ENCODE results near the gene AKR1B1.

DNA sequence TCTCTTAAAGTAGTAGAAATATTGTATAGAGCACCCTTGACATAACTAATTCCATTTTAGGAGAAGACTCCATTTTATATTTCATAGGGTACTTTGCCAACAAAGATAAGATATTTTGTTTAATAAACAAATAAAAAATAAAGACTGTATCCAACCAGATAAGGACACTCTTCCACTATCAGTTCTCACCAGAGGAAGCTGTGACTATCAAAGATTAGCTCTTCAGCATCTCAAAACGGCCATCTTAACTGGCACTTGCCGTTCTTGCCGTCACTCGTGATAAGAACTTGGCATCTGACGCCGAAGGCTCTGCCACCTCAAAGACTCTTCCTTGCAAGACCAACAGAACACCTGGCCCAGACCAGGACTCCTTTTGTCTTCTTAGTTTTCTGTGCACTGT, 26.3 kb upstream of the AKR1B1 start:
- TF ChIP-seq, protein P1, sequence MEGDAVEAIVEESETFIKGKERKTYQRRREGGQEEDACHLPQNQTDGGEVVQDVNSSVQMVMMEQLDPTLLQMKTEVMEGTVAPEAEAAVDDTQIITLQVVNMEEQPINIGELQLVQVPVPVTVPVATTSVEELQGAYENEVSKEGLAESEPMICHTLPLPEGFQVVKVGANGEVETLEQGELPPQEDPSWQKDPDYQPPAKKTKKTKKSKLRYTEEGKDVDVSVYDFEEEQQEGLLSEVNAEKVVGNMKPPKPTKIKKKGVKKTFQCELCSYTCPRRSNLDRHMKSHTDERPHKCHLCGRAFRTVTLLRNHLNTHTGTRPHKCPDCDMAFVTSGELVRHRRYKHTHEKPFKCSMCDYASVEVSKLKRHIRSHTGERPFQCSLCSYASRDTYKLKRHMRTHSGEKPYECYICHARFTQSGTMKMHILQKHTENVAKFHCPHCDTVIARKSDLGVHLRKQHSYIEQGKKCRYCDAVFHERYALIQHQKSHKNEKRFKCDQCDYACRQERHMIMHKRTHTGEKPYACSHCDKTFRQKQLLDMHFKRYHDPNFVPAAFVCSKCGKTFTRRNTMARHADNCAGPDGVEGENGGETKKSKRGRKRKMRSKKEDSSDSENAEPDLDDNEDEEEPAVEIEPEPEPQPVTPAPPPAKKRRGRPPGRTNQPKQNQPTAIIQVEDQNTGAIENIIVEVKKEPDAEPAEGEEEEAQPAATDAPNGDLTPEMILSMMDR (IDR thresholded peaks at IDR 0.05), result no peak
- TF ChIP-seq POLR2A (IDR thresholded peaks at IDR 0.05), result no peak
